H1 (cell line): Measurements from ENCODE around the gene ARHGAP22.

Experiments
- ATF3 ChIP-seq: IDR thresholded peaks from 2 replicates; pipeline ENCODE4 v1.6.1; 2011; ENCODE audit warnings: low read depth, mild to moderate bottlenecking, low read length; ENCODE audit not compliant: insufficient read depth
- EZH2 ChIP-seq: fragments of 200-600 bp; sonication (generic); IDR thresholded peaks from 2 replicates; pipeline ENCODE4 v1.7.1; 2012; ENCODE audit warnings: low read depth, mild to moderate bottlenecking, moderate library complexity, low read length, inconsistent platforms; ENCODE audit not compliant: severe bottlenecking
- JUND ChIP-seq: IDR thresholded peaks from 2 replicates; pipeline ENCODE4 v1.6.1; 2011; ENCODE audit warnings: mild to moderate bottlenecking, improper control_type of control experiment, low read length
- POLR2A ChIP-seq, 2 experiments: IDR thresholded peaks; 1 replicate in 1 of 2; 2 replicates in 1 of 2; pipeline ENCODE4 v1.6.1; 2011; ENCODE audit warnings: low read depth in 2 of 2, low read length in 2 of 2, mild to moderate bottlenecking in 2 of 2; ENCODE audit errors: control extremely low read depth in 1 of 2
- RAD21 ChIP-seq, 2 experiments: IDR thresholded peaks in 1 of 2; conservative IDR thresholded peaks in 1 of 2; 2 replicates each; pipeline ENCODE4 v1.6.1; 2011; ENCODE audit warnings: low read depth in 2 of 2, low read length in 2 of 2, improper control_type of control experiment in 1 of 2, inconsistent platforms in 1 of 2, mild to moderate bottlenecking in 1 of 2, moderate library complexity in 1 of 2
- SP4 ChIP-seq: IDR thresholded peaks from 2 replicates; pipeline ENCODE4 v1.6.1; 2012; ENCODE audit warnings: low read length, inconsistent platforms
- SRF ChIP-seq: IDR thresholded peaks from 2 replicates; pipeline ENCODE4 v1.6.1; 2011; ENCODE audit warnings: mild to moderate bottlenecking, low read depth, low read length, moderate library complexity
- TF ChIP-seq, protein P1 (sequence below): IDR thresholded peaks from 2 replicates; pipeline ENCODE4 v1.6.1; 2011; ENCODE audit warnings: low read length, improper control_type of control experiment

- TF ChIP-seq SRF, result no peak
- TF ChIP-seq POLR2A (IDR thresholded peaks at IDR 0.05; ENCODE audit: control extremely low read depth in 1 of 2, low read depth in 2 of 2, low read length in 2 of 2), result no peak
- TF ChIP-seq RAD21 (IDR thresholded peaks at IDR 0.05 in 1 of 2, conservative IDR thresholded peaks at IDR 0.05 in 1 of 2; ENCODE audit: low read depth in 2 of 2, low read length in 2 of 2), result no peak
- TF ChIP-seq, protein P1, sequence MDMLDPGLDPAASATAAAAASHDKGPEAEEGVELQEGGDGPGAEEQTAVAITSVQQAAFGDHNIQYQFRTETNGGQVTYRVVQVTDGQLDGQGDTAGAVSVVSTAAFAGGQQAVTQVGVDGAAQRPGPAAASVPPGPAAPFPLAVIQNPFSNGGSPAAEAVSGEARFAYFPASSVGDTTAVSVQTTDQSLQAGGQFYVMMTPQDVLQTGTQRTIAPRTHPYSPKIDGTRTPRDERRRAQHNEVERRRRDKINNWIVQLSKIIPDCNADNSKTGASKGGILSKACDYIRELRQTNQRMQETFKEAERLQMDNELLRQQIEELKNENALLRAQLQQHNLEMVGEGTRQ, result no peak
- no peak for TF ChIP-seq ATF3
- no peak for TF ChIP-seq JUND
- no peak for TF ChIP-seq SP4
- no peak for TF ChIP-seq EZH2
These were observed 77.9 kb downstream of the ARHGAP22 start for GRCh38 chr10:48526846-48527505.
